ENCODE measurements around the gene COL28A1.

The COL28A1 gene

DNA sequence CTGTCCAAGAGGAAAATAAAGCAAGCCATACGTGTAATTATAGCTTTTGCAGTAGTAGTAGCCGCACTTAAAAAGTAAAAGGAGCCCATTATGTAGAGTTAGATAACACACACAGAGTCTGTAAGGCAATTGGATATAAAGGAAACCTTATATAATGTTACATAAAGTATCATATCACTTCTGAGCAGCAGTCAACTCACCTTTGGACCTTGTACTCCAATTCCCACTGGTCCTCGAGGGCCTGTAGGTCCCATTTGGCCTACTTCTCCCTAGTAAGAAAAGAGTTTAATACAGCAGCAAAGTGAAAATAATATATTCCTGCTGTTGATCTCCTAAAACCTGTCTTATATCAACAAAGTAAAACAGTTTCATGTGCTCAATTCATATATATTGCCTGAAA lies 83.6 kb downstream of the COL28A1 start:
- no peak for DNase-seq

DNA sequence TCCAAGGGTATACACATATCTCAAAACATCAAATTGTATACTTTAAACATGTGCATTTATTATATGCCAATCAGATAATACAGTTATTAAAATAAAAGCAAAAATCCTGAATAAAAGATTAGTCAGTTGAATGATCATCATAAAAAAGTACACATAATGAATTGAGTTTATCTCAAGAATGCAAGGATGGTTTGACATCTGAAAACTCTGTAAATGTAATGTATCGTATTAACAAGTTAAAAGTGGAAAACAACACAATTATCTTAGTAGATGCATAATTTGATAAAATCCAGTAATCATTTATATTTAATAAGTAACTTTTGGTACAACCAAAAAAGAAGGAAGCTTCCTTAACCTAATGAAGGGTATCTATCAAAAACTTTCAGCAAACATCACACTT lies 86.6 kb downstream of the COL28A1 start:
- DNase-seq = no peak

DNA sequence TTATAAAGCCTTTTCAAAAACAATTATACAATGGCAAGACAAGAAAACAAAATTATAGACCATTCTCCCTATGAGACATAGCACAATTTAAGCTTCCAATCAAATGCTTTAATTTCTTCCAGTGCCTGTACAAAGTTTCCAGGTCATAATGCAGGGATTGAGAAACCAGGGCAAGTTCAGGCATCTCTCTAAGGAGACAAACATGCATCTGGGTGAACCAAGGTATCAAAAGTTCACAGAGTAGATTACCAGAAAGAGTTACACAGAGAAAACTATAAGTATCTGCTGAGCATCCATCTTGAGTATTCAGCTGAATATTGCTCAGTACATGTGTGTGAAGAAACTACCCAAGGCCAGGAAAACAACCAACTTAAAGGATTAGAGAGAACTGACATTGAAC lies 89.1 kb downstream of the COL28A1 start:
- no peak for DNase-seq

DNA sequence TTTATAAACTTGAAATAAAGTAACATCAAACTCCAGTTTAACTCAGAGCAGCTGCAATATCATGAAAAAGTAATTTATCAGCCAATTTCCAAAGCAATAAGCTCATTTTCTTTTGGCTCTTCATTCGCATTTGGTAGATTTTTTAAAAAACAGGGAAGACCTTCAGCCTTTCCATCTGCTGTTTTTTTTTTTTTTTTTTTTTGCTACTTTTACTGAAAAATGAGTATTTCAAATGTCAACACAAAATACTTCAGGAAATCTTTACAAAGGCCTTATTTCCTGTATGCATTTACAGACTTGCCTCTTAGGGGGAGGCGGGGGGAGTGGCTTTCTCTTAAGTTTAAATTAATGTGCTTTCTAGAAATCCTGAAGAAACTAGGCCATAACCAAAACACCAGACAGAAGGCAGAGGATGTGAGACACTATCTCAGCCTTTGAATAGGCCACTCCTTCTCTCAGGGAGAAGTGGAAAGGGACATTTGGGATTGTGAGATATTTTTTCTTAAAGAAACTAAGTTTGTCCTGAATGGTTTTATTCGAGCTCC lies 91.8 kb downstream of the COL28A1 start:
- no peak for DNase-seq

DNA sequence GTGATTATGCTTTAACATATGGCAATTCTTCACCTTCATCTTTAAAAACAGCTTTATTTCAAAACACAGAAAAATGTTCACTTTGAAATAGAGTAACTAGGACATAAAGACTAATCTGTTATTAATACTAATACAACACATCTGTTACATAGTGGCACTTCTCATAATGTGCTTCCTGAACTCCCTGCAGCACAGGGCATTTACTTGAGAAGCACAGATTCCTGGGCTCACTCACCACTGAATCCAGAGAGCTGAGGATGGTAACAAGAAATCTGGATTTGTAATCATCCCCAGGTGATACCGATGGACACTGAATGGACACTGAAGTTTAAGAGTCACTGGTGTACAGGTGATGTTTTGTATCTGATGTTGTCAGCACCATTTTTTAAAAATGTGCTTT lies 96.1 kb downstream of the COL28A1 start:
- no peak for DNase-seq

DNA sequence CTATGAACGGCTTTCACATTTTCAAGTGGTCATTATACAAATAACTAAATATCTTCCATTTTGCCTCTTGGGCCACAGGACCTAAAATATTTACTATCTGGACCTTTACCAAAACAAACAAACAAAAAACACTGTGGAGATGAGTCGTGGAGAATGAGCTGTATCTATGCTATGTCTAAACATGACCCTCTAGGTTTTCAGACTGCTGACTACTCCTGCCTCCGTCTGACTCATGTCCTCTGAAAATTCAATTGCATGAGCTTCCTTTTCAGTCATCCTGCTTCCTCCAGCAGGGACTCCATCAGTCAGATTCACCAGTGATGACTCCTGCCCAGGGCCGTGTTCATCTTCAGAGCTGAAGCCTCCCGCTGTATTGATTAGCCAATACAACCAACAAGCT lies 96.8 kb downstream of the COL28A1 start:
- no peak for DNase-seq

DNA sequence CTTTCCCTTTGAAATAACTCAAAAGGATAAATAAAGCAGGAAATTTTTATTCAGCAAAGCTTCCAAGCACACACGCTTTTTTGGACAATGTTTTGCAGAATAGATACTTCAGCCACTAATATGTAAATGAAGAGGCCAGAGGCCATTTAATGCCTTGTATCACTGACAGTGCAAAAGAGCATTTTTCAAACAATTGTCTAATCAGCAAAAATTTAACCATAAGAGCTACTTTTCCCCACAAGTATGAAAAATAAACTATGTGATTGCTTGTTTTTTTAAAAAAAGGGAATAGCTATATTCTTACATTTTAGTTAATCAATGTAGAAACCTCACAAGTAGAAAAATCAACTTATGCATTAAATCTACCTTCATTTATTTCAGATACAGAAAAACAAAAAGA lies 99.7 kb downstream of the COL28A1 start:
- DNase-seq = no peak

DNA sequence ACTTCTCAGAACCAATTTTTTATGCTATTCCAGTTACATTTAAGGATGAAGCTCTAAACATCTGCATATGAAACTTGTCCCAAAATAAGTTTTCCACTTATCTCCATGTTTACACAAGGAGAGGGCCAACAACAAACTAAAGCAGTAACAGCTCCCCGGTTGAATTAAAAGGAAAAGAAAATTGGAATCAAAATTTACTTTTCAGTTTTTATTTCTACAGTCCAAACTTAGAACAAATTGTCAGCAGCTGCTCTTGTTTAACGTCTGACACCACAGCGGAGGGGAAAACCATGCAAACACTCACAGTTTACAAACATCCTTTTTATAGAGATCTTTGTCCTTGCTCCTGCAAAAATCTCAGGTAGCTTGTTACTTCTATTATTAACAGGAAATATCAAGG lies 101.3 kb downstream of the COL28A1 start:
- no peak for DNase-seq

DNA sequence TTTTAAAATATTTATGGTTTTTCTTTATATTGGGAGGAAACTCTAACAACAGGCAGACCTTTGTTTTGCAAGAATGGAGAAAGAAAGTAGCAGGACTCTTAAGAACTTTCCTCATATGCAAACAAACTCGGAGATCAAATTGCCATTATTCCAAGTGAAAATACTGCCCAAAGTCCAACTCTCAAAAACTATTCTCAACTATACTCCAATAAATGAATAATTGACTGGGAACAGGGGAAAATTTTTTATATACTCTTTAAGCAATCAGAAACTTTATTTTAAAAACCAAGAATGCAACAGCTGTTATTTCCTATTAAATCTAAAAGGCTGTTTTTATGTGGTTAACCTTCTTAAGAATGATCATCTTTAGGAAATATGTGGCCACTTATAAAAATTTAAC lies 101.9 kb downstream of the COL28A1 start:
- DNase-seq = no peak

DNA sequence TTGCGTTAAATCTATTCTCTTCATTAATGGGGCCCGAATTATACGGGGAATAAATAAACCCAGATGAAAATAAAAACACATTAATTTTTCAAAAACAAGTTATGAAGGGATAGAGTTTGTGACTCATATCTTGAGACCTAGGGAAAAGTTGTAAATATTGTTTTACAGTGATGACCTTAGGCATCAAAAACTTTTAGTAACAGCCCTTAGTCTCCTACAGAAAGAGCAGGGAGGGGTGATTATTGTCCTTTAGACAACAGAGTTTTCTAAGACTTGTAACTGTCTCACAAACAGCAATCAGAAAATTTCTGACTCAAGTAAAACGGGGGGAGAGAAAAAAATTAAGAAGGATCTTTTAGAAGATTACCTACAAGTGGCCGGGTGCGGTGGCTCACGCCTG lies 102.7 kb downstream of the COL28A1 start:
- no peak for DNase-seq

DNA sequence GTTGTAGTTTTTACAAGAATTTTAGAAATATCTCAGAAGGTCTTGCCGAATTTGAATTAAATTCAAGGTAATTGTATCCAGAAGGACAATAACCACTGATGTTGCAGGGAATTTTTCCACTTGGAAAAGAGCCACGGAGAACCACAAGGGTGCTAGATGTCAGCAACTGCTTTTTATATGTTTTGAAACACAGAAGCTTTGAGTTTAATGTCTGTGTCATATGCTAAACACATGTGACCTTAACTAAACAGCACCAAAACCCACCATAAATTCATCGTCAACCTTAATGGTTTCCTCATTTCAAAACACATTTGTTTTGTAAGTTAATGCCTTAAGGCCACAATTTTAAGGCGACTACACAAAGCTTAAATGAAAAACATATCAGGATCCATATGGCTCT lies 106.9 kb downstream of the COL28A1 start:
- no peak for DNase-seq

DNA sequence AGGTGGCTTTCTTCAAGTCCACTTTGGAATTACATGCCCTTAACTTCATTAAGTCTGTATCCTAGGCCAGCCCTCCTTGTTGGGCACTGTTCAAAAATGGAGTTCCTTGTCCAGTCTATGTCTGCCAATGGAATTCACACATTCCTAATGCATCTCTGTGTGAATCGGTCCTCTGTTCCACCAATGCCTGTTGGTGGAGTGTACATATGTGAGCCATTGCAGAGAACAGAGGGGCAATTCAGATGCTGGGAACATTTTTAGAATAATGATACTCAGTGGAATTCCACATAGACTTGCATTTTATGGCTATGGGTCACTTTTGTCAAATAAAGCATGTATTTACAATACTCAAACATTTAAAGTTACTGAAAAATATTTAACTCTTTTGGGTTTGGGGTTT lies 108.3 kb downstream of the COL28A1 start:
- no peak for DNase-seq

DNA sequence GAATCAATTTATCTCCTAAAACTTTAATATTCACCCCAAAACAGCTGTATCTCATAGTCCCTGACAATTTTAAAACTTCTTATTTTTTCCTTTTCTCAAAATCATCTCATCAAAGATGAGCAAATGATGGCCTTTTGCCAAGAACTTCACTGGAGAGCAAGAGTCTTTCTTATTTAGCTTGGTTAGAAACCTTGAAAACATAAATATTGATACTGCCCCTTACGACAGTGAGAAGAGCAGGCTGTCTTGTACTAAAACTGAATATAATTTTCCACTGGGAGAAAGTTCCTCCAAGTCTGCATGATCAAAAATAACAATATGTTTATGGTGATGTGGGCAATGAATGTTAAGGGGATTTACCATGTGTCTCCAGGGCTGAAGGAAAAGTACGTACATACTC lies 109.0 kb downstream of the COL28A1 start:
- no peak for DNase-seq

DNA sequence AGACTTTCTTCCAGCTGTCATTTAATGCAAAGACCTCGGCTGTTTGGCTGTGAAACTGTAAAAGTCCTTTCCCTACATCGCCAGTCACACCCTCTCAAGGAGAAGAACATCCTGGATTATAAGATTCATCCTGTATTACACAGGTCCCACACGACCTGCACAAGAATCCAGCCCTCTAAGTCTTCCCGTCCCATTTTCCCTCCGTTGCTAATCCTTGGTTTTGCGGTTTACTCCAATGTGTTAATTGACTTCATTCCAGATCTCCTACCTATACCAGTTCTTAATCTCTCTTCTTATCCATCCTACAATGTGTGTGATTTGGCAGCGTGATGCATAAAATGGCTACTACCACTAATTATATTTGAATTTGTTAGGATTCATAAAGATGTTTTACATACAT lies 110.4 kb downstream of the COL28A1 start:
- no peak for DNase-seq

DNA sequence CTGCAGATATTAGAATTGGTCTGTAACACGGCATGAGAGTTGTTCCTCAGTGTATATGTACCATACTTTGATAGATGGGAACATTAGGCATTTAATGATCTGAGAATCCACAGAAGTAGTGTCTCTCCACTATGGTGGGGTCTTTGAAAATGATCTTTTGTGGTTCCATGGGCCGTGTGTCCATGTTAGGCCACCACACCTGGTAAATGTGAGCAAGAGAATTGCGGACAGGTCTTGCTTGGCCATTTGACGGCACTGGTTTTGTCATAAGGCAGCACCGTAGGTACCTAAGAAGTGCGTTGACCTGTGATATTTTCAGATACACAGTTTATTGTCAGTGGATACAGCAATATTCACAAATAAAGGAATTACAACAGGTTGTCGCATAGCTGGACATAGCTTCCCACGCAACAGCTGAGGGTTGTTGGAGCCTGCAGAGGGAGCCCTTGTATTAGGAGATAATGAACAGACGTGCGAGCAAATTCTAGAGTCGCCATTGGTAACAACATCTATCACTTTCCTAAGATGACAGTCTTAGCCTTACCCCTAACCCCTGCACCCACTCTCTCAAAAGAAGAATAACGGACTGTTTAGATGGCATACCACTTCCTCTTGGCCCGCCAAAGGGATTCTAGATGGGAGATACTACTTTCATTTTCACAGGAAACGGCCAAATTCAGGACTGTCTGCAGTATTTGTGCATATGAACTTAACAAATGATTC lies 111.4 kb downstream of the COL28A1 start:
- DNase-seq = peak; percentile 41 to 43

DNA sequence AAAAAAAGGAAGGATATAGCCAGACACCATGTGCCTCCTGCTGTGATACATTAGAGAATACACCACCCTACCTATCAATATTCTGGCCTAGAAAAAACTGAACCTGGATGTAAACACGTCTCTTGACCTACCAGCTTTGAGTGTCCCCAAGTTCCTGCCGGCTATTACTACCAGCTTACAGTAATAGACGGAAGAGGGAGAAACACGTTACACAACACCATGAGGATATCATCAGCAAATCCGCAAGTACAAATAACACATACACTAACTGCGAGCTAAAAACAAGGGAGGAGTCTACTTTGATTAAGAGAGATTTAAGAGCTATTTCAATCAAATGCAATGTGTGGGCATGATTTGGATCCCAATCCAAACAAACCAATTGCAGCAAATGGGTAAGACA lies 113.0 kb downstream of the COL28A1 start:
- no peak for DNase-seq

DNA sequence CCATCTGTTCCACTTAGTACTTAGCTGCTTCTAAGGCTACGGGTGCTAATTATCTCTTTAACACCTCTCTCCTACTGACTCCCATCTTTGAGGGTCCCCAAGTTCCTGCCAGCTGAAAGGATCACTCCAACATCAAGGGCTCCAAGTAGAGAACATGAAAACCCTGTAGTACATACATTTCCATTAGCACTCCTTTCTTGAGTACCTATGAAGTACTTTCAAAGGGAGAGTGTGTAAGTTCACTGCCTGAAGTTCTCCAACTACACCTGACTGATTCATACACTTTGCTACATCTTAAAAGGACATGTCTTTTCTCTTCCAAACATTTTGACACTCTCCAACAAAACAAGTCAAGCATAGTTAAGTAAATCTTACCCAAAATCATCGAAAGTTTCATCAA lies 113.8 kb downstream of the COL28A1 start:
- DNase-seq = no peak

DNA sequence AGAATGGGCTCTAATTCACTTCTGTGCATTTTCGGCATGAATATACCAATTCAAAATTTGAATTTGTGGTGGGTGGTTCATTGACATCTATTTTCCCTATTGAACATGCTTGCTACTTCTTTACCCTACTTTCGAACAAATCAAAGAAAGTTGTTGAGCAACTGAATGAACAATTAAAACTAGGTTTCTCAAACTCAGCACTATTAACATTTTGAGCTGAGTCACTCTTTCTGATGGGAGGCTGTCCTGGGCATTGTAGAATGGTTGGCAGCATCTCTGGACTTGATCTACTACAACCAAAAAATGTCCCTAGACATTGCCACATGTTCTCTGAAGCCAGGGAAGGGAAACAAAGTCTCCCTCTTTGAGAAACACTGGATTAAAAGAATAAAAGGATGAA lies 116.7 kb downstream of the COL28A1 start:
- no peak for DNase-seq

DNA sequence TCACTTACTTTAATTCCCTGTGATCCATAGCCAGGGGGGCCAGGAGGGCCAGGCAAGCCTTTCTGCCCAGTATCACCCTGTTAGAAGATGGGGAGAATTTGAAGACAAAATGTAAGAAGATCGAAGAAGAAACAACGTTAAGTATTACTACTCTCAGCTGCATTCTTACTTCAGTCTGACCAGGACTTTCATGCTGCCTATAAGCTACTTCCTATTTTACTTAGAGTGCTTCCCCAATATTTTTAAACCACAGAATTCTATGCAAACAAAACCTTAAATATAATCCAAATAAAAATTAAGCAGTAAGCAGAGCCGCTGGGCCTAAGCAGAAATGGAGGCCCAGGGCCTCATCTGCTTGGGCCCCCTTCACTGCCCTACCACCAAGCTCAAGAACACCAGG lies 117.8 kb downstream of the COL28A1 start:
- peak; percentile 1 to 18 for DNase-seq

DNA sequence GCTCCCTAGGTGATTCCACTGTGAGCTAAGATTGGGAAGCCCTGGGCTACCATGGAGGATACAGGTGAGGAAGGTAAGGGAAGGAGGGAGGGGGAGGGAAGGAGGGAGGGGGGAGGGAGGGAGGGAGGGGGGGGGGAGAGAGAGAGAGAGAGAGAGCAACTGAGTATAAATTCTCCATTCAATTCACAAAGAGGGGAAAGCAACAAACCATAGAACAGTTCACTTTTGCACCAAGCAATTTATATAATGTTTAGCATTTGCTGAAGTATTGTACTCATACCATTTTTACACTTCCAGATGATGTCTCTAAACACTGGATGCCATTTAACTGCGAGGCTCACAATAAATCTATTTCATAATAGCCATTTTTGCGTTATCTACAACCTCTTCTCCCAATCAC lies 118.3 kb downstream of the COL28A1 start:
- DNase-seq = no peak

DNA sequence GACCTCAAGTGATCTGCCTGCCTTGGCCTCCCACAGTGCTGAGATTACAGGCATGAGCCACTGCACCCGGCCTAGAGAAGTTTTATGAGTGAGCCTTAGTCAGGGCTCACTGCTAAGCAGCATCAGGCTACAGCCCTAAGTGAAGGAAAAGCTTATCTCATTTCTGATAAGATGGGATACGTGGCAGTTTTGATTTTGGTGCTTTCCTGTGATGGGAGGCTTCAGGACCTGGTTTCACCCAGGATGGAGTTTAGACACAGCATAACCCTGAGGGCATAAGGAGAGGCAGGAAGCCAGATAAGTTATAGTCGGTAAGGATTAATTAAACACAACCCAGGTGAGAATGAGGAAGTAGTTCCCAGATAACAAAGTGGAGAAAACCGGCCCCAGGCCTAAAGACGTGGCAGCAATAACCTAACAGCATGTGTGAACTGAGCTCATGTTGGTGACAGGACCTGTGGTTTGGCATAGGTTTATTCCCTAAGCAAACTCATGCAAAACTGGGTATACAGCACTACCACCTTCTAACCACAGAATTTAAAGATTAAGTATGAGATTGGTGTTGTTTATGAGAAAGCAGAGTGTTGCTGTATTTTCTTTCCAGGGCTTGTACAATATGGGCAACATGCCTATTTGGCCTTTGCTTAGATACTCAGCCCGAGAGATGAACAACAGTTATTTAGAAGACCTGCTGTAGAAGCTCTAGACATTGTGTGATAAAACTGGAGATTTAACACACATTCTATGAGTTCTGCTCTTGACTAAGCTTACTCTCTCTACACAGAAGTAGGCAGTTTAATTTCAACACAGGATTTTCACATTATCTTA lies 119.4 kb downstream of the COL28A1 start:
- no peak for DNase-seq

DNA sequence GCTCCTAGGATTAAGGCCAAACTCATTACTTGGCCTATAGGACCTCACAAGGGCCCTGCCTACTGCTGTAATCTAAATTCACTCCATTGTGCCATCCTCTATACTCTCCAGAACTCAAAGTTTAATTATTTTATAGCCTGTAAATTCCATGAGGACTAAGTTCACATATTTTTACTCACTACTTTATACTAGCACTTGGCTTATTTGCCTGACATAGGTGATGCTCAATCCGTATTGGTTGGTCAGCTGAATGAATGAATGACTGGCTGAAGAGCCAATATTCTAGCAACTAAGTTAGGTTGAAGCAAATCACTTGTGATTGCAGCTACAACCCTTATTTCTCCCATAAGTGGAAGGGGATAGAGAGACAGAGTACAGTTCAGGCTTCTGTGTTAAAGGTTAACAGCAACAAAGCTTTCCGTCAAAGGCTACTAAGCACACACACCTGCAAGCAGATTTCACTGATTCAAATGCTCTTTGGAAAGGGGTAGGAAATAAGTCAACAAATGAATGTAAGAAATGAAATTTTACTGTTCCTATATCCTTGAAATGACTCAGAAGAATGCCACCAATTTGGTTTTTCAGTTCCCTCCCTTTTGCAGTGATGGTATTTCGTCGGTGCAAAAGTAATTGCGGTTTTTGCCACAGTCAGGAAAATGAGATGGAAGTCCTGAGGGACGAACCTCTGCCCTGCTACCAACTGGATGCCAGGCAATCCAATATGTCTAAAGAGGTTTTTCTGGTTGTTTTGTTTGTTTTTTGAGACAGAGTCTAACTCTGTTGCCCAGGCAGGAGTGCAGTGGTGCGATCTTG lies 120.7 kb downstream of the COL28A1 start:
- no peak for DNase-seq

DNA sequence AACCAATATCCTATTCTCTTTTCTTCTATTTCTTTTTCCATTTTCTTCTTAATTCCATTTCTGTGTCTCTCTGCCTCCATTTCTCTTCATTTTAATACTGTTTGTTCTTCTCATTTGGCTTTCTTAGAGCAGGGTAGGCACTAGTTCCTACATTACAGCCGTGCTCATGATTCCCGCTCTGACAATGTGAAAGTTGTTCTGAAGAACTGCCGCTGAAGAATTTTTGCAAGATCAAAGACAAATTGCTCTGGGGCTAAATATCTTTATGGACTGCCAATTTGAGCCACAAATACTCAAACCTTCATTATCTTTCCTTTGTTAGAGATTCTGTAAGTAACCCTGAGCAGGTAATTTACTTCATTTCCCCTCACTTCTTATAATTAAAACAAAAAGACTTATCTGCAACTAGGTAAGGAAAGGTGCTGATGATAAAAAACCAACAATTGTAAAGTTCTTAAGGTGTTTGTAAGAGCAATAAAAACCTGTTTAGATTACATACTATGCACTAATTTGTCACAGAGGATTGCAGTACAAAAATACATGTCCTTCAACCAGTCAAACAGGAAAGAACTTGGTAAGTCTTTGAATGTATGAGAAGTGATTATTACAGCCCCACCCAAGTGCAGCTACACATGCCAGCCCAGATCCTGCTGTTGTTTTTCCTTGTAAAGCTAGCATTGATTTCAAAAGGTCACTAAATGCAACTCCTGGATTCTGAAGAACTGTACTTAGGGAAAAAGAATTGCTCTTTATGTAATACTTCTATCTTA lies 127.5 kb downstream of the COL28A1 start:
- no peak for DNase-seq

Measured in Kasumi-1 (cell line).